GM19043 (cell line): ENCODE results near the gene PLCD1.
A peak's percentile ranks its signal among the peaks of the same experiment; 100 is the strongest.

Experiments
- ATAC-seq: cut with Tn5 transposase; IDR thresholded peaks from one replicate; pipeline ENCODE4 v1.9.1; 2021; ENCODE audit warnings: low read depth; ENCODE audit not compliant: unreplicated experiment

PLCD1 gene

DNA sequence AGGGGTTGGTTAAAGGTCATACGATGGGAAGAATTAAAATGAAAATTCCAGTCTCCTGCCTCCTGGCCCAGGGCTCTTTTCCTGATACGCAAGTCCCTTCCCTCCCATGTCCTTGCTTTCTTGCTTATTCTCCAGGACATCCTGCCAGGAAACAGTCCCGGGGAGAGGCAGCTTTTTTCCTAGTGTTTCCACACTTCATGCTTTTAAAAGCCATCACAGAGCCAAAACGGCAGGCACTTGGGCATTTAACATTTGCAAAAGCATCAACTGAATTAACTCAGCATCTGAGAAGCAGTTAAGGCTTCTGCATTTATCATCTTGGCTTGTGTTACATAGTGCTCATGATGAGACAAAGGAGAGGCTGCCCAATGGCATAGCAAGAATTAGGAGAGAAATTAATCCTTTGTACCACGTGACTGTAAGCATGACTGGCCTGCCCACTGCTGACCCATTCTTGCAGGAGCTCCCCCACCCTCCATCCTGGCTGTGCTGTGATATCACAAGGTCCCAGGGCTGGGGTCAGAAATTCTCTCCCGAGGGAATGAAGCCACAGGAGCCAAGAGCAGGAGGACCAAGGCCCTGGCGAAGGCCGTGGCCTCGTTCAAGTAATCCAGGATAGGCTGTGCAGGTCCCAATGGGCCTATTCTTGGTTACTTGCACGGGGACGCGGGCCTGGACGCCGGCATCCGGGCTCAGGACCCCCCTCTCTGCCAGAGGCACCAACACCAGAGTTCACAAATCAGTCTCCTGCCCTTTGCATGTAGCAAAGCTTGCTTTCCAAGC lies 60.4 kb downstream of the PLCD1 start:
- no peak for ATAC-seq

DNA sequence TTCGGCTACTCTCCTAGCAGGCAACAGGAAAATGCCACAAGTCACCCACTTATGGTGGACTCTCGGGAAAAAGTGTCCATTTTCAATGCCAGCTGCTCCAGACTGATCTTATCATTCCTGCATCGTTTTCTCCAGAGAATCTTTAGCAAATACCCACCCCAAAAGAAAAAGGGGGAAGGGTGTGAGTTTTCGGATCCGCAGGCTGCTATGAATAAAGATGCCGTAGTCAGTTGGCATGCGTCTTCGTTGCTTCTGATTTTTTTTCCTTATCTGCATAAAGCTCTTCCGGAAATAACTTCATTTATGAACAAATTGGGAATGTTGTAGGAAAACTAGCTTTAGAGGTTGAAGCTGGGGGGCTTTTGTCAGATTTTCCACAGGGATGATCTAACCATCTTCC lies 61.2 kb downstream of the PLCD1 start:
- ATAC-seq = no peak

DNA sequence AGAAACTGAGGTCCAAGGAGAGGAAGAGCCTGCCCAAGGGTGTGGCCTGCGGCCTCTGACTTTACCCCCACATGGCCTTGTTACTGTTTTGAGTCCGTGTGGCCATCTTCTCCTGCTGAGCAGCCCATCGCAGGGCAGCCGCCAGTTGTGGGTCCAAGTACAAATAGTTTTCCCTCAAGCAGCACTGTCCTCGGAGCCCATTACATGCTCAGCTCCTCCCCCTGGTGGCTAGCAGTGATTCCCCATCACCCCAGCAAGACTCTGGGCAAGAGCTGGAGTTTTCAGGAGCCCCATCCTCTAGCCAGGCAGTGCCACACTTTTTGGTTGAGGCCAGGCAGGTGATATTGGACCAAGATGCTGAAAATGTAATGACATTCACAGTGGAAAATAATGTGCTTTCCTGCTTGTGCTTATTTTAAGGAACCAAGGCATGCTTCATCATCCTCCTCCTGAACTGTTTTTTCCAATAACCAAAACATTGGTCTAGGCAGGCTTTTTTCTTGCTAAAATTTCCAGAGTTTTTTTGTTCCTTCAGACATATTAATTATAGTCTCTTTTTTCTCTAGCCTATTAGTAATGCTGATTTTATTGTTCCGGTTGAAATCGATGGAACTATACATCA lies 62.1 kb downstream of the PLCD1 start:
- ATAC-seq = peak; percentile 75

DNA sequence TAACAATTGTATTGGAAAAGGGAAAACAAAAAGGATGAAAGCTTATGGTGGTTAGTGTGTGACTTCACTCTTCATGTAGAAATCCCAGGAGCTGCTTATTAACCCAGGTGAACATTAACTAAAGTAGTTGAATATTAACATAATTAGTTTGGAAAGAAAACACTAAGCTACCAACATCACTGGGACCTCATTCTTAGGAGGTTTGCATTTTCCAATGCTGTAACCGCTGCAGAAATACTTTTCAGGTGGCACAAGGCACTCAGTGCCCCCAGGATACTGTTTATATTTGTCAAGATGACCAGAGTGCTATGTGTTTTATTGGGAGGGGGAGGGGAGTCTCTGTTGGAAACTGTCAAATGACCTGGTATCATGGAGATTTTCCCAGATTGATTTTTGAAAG lies 64.7 kb downstream of the PLCD1 start:
- ATAC-seq = no peak

DNA sequence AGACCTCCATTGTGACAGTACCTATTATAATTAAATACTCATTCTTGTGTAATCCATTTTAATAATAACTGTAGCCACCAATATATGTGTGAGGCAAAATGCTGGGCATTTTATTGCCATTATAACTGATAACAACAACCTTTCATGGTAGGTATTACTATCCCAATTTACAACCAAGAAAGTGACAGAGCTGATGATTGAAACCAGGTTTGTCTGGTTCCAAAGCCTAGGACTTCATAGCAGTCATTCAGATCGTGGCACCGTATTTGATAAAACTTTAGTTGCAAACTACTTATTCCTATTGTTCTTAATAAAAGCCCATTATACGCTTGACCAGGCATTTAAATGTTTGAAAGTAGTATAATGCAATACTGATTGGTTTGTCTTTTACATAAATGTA lies 65.3 kb downstream of the PLCD1 start:
- ATAC-seq = no peak

DNA sequence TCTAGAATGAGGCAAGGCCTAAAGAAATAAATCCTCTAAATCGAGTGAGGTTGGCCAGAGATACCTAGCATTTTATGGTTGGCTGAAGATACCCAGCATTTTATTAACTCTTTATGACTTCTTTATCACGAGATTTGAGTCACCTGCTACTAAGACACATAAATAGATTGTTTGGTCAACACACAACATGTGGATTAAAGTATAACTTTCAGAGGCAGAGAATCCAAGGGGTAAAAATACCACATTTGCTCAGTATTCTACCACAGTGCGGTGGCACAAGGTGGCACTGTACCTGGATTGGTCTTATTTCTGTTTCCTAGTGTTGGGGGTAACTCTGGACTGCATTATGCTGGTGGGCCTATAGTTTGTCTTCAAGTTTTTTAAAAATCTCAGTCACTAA lies 65.8 kb downstream of the PLCD1 start:
- ATAC-seq = no peak

DNA sequence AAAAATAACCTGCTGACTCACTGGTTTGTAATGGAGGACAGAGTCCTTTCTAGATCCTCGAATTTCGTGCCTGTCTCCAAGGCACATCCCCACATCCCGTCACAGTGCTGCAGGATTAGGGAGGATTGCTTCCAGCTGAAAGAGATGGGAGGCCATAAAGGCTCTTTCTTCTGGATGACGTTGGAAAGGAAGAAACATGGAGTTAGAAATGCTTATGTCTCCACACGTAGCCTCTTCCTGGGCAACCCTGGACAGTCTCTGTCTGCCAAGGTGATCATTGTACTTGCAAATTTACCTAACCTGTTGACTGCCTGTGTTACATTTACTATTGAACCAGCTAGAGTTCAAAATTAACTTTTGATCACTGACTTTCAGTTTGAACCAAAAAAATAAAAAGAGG lies 66.4 kb downstream of the PLCD1 start:
- ATAC-seq = no peak

DNA sequence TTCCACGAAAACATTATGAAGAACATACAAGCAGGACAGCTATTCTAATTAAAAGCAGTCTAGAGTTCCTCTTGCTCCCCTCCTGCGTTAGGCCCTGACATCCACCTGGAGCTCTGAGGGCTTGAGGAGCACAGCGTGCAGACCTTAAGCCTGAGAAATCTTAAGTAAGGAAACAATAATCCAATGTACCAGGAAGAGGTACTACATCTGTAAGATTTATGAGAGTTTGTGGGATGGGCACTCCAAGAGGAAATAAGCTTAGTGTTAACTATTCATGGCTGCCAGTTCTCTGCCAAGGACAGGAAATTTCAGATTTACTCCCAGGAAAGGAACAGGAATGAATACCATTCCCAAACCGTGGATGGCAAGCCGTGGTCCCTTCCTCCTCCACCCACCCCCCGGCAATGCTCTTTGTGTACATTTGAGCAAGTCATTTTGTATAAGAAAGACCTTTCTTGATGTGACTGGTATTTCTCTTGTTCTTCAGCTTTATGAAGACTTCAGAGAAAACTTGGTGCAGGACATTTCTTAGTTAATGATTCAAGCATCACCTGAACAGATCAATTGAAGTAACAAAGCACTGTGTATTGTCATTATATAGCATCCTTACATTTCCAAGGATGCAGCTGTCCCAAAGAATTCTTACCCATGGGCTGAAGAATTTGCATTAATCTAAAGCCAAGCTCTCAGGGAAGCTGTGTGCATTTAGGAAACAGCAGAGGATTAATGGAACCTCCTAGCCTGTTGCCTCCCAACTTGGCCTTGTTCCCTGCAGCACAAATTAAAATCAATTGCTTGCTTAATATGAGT lies 67.6 kb downstream of the PLCD1 start:
- no peak for ATAC-seq

DNA sequence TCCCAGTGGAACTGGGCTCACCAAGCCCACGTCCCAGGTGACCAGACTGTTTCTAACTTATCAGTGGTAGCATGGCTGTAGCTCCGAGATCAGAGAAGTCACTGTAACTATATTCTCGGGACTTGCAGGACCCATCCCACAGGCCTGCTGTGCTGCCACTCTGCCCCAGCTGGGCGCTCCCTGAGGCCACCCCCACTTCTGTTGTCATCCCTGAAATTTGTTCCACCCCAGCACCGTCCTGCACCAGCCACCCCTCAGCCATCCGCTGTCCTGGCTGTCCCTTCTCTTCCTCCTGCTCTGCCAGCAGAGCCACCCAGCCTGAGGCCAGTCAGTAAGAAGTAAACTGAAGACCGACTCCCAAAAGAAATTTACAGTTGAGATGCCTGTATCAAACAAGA lies 71.9 kb downstream of the PLCD1 start:
- ATAC-seq = no peak
